ENCODE results near the gene NAALADL1. TPM values are rescaled to one million over a fixed set of nuclear protein-coding genes. Genes with fewer than 3 reads are reported as not detected.
"Not testable (repeated sequence)": the region's sequence is repeated elsewhere in the genome, so short reads cannot be mapped to it uniquely, and the experiment has no call there.

Gene NAALADL1
- total and polyA plus RNA-seq, 3 experiments from 2014 or later = 10.8 to 17.0 (median 13.3) TPM

GRCh38 chr11:65034423-65034822 is 23.9 kb downstream of the NAALADL1 start:
- no peaks in the 10 kb centered on the region for H3K27me3 Mint-ChIP-seq
- DNase-seq = no peak
- ChIA-PET POLR2A (no interaction called here), CTCF (no interaction called here)
- Histone ChIP-seq H3K4me1 (ENCODE audit: insufficient read depth, low read length) (no peaks in the 10 kb centered on the region), H3K27me3 (ENCODE audit: insufficient read depth, low read length, poor library complexity, severe bottlenecking) (no peaks in the 10 kb centered on the region), H3K36me3 (ENCODE audit: insufficient read depth, low read length) (peaks cover 13% of the 10 kb centered on the region), H3K9me3 (ENCODE audit: low read length) (no peaks in the 10 kb centered on the region), H3K27ac (ENCODE audit: low read depth, low read length) (no peak overlapping the region), H3K4me3 (ENCODE audit: low read length) (no peak overlapping the region)
- H3K36me3 Mint-ChIP-seq = peaks cover 0 to 53% (median 2%) of the 10 kb centered on the region in 3 donors
- no peaks in the 10 kb centered on the region for H3K4me1 Mint-ChIP-seq
- no peak overlapping the region for H3K27ac Mint-ChIP-seq
- H3K9me3 Mint-ChIP-seq = no peaks in the 10 kb centered on the region
- no peak overlapping the region for H3K4me3 Mint-ChIP-seq

- Histone ChIP-seq H3K9me3 (ENCODE audit: low read length) (no peaks in the 10 kb centered on the region), H3K36me3 (ENCODE audit: insufficient read depth, low read length) (peaks cover 13% of the 10 kb centered on the region), H3K27ac (ENCODE audit: low read depth, low read length) (no peak overlapping the region), H3K4me3 (ENCODE audit: low read length) (no peak overlapping the region), H3K4me1 (ENCODE audit: insufficient read depth, low read length) (peaks cover 12% of the 10 kb centered on the region), H3K27me3 (ENCODE audit: insufficient read depth, low read length, poor library complexity, severe bottlenecking) (no peaks in the 10 kb centered on the region)
- H3K36me3 Mint-ChIP-seq = peaks cover 0 to 39% (median 2%) of the 10 kb centered on the region in 3 donors
- H3K4me1 Mint-ChIP-seq = peaks cover 16 to 20% (median 16%) of the 10 kb centered on the region in 3 donors
- CTCF ChIA-PET = interaction anchor here (0.7 to 1.4 kb wide), 3 partner anchors 18 to 78 kb away, joined by 3 to 4 read pairs (median 3); partner anchors contain the start of gene ARL2
- no peak overlapping the region for H3K4me3 Mint-ChIP-seq
- no peaks in the 10 kb centered on the region for H3K9me3 Mint-ChIP-seq
- no peak for DNase-seq
- H3K27ac Mint-ChIP-seq = no peak overlapping the region
- POLR2A ChIA-PET = interaction anchor here (0.7 kb wide), 1 partner anchor 287 kb away, joined by 9 read pairs; no protein-coding TSS in a partner anchor
- H3K27me3 Mint-ChIP-seq = no peaks in the 10 kb centered on the region
Observed at GRCh38 chr11:65032216-65032615, 26.1 kb downstream of the NAALADL1 start.

- ChIA-PET CTCF (interaction anchor here (1.0 to 2.4 kb wide), 6 partner anchors 11 to 154 kb away, joined by 3 to 11 read pairs (median 4); partner anchors contain the start of genes ARL2 and CAPN1), POLR2A (interaction anchor here (3.0 kb wide), 1 partner anchor 13 kb away, joined by 14 read pairs; the partner anchor contains the start of gene SAC3D1)
- peaks cover 20 to 24% (median 21%) of the 10 kb centered on the region in 3 donors for H3K4me1 Mint-ChIP-seq
- H3K27me3 Mint-ChIP-seq = no peaks in the 10 kb centered on the region
- peak within 1 kb of the TSS; percentile 81 to 96 (median 92) for H3K27ac Mint-ChIP-seq
- Histone ChIP-seq H3K27ac (ENCODE audit: low read depth, low read length) (peak within 1 kb of the TSS; percentile 52), H3K4me1 (ENCODE audit: insufficient read depth, low read length) (peaks cover 17% of the 10 kb centered on the region), H3K27me3 (ENCODE audit: insufficient read depth, low read length, poor library complexity, severe bottlenecking) (no peaks in the 10 kb centered on the region), H3K4me3 (ENCODE audit: low read length) (peak within 1 kb of the TSS; percentile 51), H3K9me3 (ENCODE audit: low read length) (no peaks in the 10 kb centered on the region), H3K36me3 (ENCODE audit: insufficient read depth, low read length) (peaks cover 7% of the 10 kb centered on the region)
- H3K36me3 Mint-ChIP-seq = peaks cover 0 to 9% (median 0%) of the 10 kb centered on the region in 3 donors
- H3K4me3 Mint-ChIP-seq = peak within 1 kb of the TSS; percentile 53 to 92 (median 83)
- H3K9me3 Mint-ChIP-seq = no peaks in the 10 kb centered on the region
- DNase-seq = peak; percentile 83 to 94 (median 92)
Observed at GRCh38 chr11:65027213-65028067, 30.9 kb downstream of the NAALADL1 start, which contains the start of gene SNX15. SNX15 (plus strand) TSS chr11:65027439; CDS start chr11:65027538, 99 bp downstream.

- Mint-ChIP-seq H3K36me3 (peaks cover 0 to 11% (median 2%) of the 10 kb centered on the region in 3 donors), H3K4me1 (peaks cover 20 to 24% (median 21%) of the 10 kb centered on the region in 3 donors), H3K27me3 (no peaks in the 10 kb centered on the region), H3K4me3 (peak overlapping the region; percentile 53 to 90 (median 79)), H3K27ac (peak overlapping the region; percentile 81 to 96 (median 92)), H3K9me3 (no peaks in the 10 kb centered on the region)
- H3K4me3 ChIP-seq (ENCODE audit: low read length) = peak overlapping the region; percentile 51
- peaks cover 17% of the 10 kb centered on the region for H3K4me1 ChIP-seq (ENCODE audit: insufficient read depth, low read length)
- ChIA-PET POLR2A (interaction anchor here (0.5 to 3.0 kb wide), 3 partner anchors 13 to 530 kb away, joined by 3 to 14 read pairs (median 3); partner anchors contain the start of gene SAC3D1), CTCF (interaction anchor here (1.2 to 2.4 kb wide), 5 partner anchors 12 to 59 kb away, joined by 3 to 11 read pairs (median 4); partner anchors contain the start of gene ARL2)
- H3K36me3 ChIP-seq (ENCODE audit: insufficient read depth, low read length) = peaks cover under 1% of the 10 kb centered on the region
- DNase-seq = no peak
- peak overlapping the region; percentile 52 for H3K27ac ChIP-seq (ENCODE audit: low read depth, low read length)
- H3K27me3 ChIP-seq (ENCODE audit: insufficient read depth, low read length, poor library complexity, severe bottlenecking) = no peaks in the 10 kb centered on the region
- H3K9me3 ChIP-seq (ENCODE audit: low read length) = no peaks in the 10 kb centered on the region
Observed at GRCh38 chr11:65026810-65027209, 31.5 kb downstream of the NAALADL1 start.

- peaks cover 17 to 18% (median 18%) of the 10 kb centered on the region in 3 donors for H3K4me1 Mint-ChIP-seq
- peaks cover 0 to 16% (median 4%) of the 10 kb centered on the region in 3 donors for H3K36me3 Mint-ChIP-seq
- CTCF ChIA-PET; H3K4me3 ChIP-seq (ENCODE audit: low read length); H3K9me3 Mint-ChIP-seq; DNase-seq; H3K27me3 Mint-ChIP-seq; H3K36me3 ChIP-seq (ENCODE audit: insufficient read depth, low read length); H3K27ac Mint-ChIP-seq; H3K27me3 ChIP-seq (ENCODE audit: insufficient read depth, low read length, poor library complexity, severe bottlenecking); POLR2A ChIA-PET; H3K4me3 Mint-ChIP-seq; H3K27ac ChIP-seq (ENCODE audit: low read depth, low read length); H3K9me3 ChIP-seq (ENCODE audit: low read length): not testable (repeated sequence)
- peaks cover 15% of the 10 kb centered on the region for H3K4me1 ChIP-seq (ENCODE audit: insufficient read depth, low read length)
Observed at GRCh38 chr11:65023502-65023901, 34.9 kb downstream of the NAALADL1 start.

GRCh38 chr11:65021509-65021908 is 36.8 kb downstream of the NAALADL1 start:
- Mint-ChIP-seq H3K36me3 (peaks cover 0 to 26% (median 4%) of the 10 kb centered on the region in 3 donors), H3K4me1 (peaks cover 4 to 5% (median 5%) of the 10 kb centered on the region in 3 donors), H3K27ac (no peak overlapping the region), H3K27me3 (no peaks in the 10 kb centered on the region), H3K4me3 (no peak overlapping the region), H3K9me3 (no peaks in the 10 kb centered on the region)
- Histone ChIP-seq H3K4me1 (ENCODE audit: insufficient read depth, low read length) (peaks cover under 1% of the 10 kb centered on the region), H3K4me3 (ENCODE audit: low read length) (no peak overlapping the region), H3K27ac (ENCODE audit: low read depth, low read length) (no peak overlapping the region), H3K9me3 (ENCODE audit: low read length) (no peaks in the 10 kb centered on the region), H3K27me3 (ENCODE audit: insufficient read depth, low read length, poor library complexity, severe bottlenecking) (no peaks in the 10 kb centered on the region), H3K36me3 (ENCODE audit: insufficient read depth, low read length) (peaks cover 4% of the 10 kb centered on the region)
- no peak for DNase-seq
- POLR2A ChIA-PET = no interaction called here
- CTCF ChIA-PET = no interaction called here

- Mint-ChIP-seq H3K4me1 (peaks cover 8 to 10% (median 9%) of the 10 kb centered on the region in 3 donors), H3K27ac (no peak overlapping the region)
Observed at GRCh38 chr11:65021003-65021402, 37.4 kb downstream of the NAALADL1 start.

GRCh38 chr11:65019824-65020223 is 38.5 kb downstream of the NAALADL1 start:
- peak overlapping the region in 1 of 8 donors; percentile 23 for H3K27ac Mint-ChIP-seq
- Histone ChIP-seq H3K27me3 (ENCODE audit: insufficient read depth, low read length, poor library complexity, severe bottlenecking) (no peaks in the 10 kb centered on the region), H3K4me1 (ENCODE audit: insufficient read depth, low read length) (peaks cover 6% of the 10 kb centered on the region), H3K9me3 (ENCODE audit: low read length) (no peaks in the 10 kb centered on the region), H3K4me3 (ENCODE audit: low read length) (no peak overlapping the region), H3K27ac (ENCODE audit: low read depth, low read length) (no peak overlapping the region), H3K36me3 (ENCODE audit: insufficient read depth, low read length) (peaks cover 4% of the 10 kb centered on the region)
- H3K36me3 Mint-ChIP-seq = peaks cover 0 to 27% (median 4%) of the 10 kb centered on the region in 3 donors
- no peaks in the 10 kb centered on the region for H3K9me3 Mint-ChIP-seq
- H3K4me1 Mint-ChIP-seq = peaks cover 11 to 19% (median 15%) of the 10 kb centered on the region in 3 donors
- H3K27me3 Mint-ChIP-seq = no peaks in the 10 kb centered on the region
- ChIA-PET CTCF (no interaction called here), POLR2A (no interaction called here)
- no peak for DNase-seq
- no peak overlapping the region for H3K4me3 Mint-ChIP-seq

More at GRCh38 chr11:65021003-65021402, 37.4 kb downstream of the NAALADL1 start:
- no peak for DNase-seq
- Histone ChIP-seq H3K36me3 (ENCODE audit: insufficient read depth, low read length) (peaks cover 4% of the 10 kb centered on the region), H3K4me1 (ENCODE audit: insufficient read depth, low read length) (peaks cover 6% of the 10 kb centered on the region), H3K4me3 (ENCODE audit: low read length) (no peak overlapping the region), H3K9me3 (ENCODE audit: low read length) (no peaks in the 10 kb centered on the region), H3K27me3 (ENCODE audit: insufficient read depth, low read length, poor library complexity, severe bottlenecking) (no peaks in the 10 kb centered on the region), H3K27ac (ENCODE audit: low read depth, low read length) (no peak overlapping the region)
- Mint-ChIP-seq H3K36me3 (peaks cover 0 to 27% (median 4%) of the 10 kb centered on the region in 3 donors), H3K4me3 (no peak overlapping the region), H3K9me3 (no peaks in the 10 kb centered on the region), H3K27me3 (no peaks in the 10 kb centered on the region)
- ChIA-PET CTCF (no interaction called here), POLR2A (no interaction called here)

Measured in CD8-positive, alpha-beta memory T cell (primary cell).